Activated CD4-positive, alpha-beta T cell treated with anti-CD3 and anti-CD28 coated beads for 4 hours (primary cell): ENCODE results near the gene KCNAB2.

ENCODE experiments used
- DNase-seq, 2 donors: peaks; one replicate each; pipeline ENCODE4 v3.0.0-alpha.2; 2020

The KCNAB2 gene

GRCh38 chr1:6099787-6100765 is 54.4 kb downstream of the KCNAB2 start:
- no peak for DNase-seq

- no peak for DNase-seq
Observed at GRCh38 chr1:6100861-6101783, 55.4 kb downstream of the KCNAB2 start.

DNA sequence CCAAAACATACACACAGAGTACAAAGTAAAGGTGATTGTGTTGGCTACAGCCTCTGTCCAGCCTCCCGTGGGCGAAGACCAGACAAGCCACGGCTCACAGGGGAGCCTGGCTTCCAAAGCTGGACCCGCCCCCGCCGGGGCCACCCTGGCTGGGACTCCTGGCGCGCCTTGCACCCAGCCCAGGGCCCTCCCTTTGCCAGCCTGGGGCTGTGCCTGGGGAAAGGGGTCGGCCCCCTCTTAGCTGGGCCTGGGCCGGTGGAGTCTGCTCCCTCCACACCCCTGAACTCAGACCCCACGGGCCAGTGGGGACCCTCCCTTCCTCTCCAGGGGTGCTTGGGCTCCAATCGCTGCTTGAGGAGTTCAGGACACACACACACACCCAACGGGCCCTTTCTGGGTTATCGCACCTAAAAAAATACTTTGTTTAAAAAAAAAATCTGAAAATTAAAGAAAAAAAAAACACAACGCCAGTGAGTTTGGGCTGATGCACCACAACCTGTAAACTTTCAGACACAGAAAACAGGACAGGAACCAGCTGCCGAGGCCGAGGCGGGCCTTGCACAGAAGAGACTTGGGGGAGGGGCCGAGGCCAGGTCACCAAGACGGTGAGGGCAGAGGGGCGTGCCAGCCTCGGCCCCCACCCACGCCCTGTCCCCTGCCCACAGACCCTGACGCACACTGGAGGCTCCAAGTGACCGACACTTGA is 56.3 kb downstream of the KCNAB2 start:
- DNase-seq: no peak

- DNase-seq: no peak
Observed at GRCh38 chr1:6102532-6102845, 56.8 kb downstream of the KCNAB2 start.

DNA sequence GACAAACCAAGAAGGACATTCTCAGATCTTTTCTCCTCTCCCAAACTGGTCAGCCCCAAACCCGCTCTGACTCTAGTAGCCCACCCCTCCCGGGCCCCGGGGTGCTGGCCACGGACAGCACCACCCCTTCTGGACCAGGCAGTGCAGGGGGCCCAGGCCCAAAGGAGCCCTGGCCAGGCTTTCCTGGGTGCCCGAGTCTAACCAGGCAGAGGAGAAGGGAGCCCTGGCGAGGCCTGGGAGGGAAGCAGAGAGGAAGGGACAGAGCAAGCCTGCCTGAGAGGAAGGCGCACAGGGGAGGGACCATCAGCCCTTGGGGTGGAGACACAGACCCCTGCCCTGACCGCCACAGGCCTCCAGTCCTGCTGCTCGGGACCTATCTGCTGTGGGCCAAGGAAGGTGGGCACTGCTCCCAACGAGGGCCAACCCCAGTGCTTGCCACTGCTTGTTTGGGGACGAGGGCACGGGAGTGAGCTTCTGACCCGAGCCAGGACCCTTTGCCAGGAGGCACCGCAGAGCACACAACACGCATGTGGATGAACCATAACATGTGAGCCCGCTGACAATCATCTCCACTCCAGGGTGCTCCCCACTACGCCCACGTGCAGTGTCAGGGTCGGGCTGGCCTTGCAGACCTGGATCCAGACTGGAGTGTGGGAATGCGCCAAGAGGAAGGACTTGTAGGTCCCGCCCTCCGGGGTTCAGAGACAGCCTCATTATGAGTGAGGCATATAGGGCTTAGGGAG is 57.6 kb downstream of the KCNAB2 start:
- DNase-seq: no peak

GRCh38 chr1:6103854-6104530 is 58.3 kb downstream of the KCNAB2 start:
- DNase-seq: no peak

DNA sequence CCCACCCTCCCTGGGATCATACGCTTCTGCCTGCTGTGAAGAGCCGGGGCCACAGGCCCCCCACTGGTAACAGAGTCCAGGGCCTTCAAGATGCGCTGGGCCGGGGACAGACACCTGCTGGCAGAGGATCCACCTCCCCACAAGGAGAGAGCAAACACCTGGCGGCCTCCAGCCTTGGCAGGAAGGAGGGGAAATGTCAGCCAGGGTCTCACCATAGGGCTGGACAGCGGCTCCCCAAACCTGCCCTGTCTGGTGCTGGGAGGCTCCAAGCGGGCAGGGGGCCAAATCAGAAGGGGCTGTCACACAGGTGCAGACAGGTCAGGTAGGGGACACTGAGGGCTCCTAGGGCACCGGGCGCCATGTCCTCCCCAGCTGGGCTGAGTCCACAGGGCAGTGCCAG is 58.9 kb downstream of the KCNAB2 start:
- no peak for DNase-seq

- no peak for DNase-seq
Observed at GRCh38 chr1:6105218-6105679, 59.6 kb downstream of the KCNAB2 start.

- no peak for DNase-seq
Observed at GRCh38 chr1:6105763-6106162, 60.1 kb downstream of the KCNAB2 start.

DNA sequence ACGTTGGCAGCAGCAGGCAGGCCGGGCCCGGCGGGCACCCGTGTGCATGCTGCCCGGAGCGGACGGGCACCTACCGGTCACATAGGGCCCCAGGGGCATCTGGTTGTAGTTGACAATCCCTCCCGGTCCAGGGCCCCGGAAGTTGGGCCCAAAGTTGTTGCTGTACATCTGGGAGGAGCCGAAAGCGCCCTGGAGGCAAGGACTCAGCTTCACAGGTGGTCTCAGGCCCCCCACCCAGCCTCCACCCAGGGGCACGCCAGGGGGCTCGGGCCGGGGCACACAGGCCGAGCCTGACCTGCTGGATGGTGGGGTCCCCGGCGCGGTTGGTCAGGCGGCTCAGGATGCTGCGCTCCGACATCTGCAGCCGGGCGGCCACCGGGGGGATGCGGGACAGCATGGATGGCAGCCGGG is 60.6 kb downstream of the KCNAB2 start:
- DNase-seq: no peak

- DNase-seq: no peak
Observed at GRCh38 chr1:6106977-6107376, 61.3 kb downstream of the KCNAB2 start.

DNA sequence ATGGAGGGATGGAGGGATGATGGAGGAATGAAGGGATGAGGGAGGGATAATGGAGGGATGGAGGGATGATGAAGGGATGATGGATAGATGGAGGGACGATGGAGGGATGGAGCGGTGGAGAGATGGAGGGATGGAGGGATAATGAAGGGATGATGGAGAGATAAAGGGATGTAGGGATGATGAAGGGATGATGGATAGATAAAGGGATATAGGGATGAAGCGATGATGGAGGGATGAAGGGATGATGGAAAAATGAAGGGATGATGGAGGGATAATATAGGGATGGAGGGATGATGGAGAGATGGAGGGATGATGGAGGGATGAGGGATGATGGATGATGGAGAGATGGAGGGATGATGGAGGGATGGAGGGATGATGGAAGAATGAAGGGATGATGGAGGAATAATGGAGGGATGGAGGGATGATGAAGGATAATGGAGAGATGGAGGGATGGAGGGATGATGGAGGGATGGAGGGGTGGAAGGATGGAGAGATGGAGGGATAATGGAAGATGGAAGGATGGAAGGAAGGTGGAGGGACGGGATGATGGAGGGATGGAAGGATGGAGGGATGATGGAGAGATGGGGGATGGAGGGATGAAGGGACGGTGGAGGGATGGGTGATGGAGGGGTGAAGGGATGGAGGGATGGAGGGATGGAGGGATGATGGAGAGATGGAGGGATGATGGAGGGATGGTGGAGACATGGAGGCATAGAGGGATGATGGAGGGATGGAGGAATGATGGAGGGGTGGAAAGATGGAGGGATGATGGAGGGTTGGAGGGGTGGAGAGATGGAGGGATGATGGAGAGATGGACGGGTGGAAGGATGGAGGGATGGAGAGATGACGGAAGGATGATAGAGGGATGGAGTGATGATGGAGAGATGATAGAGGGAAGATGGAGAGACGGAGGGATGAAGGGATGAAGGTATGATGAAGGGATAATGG is 62.0 kb downstream of the KCNAB2 start:
- DNase-seq: no peak

DNA sequence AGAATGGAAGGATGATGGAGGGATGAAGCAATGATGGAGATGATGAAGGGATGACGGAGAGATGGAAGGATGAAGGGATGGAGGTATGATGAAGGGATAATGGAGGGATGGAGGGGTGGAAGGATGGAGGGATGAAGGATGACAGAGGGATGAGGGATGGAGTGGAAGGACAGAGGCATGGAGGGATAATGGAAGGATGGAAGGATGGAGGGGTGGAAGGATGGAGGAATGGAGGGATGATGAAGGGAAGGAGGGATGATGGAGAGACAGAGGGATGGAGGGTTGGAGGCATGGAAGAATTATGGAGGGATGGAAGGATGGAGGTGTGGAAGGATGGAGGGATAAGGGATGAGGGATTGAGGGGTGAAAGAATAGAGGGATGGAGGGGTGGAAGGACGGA is 62.8 kb downstream of the KCNAB2 start:
- DNase-seq: no peak

DNA sequence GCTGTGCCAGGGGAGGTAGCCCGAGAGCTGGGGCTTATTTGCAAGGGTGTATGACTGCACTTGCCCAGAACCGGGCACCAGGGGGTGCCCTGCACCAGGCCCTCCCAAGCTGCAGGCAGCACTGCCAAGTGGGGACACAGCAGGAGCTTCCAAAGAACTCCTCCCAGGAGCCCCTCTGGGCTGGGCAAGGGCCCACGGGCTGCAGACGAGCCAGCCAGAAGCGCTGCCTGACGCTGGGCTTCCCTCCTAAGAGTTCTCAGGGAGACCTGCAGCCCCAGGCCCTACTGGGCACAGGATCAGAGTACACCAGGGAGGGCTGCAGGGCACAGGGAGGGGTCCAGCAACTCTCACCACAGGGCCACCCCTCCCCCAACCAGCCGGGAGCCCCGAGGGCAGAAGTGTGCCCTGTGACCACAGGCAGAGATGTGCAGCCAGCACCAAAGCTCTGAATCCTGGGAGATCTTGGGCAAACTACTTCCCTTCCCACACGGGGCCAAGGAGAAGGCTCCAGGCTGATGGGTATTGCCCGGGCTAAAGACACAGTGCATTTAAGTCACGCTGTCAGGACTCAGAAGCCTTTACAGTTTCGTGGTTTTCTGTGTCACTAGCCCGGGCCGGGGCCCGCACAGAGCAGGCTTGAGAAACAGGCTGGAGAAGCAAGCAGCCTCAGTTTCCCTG is 63.4 kb downstream of the KCNAB2 start:
- no peak for DNase-seq

DNA sequence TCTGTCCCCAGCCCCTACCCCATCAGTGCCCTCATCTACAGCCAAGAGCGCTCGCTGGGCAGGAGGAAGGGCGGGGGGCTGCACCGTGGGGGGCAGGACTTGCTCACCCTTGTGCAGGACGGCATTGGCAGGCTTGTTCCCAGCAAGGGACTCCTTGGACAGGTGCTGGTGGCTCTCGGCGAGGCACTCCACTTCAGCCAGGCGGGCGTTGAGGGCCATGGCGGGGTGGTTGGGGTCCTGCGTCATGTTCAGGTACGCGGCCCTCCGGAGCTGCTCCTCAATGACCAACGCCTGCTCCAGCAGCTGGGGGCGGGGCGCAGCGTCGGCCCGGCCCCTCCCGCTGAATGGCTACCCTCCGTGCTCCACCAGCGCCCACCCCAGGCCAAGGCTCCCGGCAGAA is 64.0 kb downstream of the KCNAB2 start:
- no peak for DNase-seq

- no peak for DNase-seq
Observed at GRCh38 chr1:6110326-6110725, 64.6 kb downstream of the KCNAB2 start.

- DNase-seq: no peak
Observed at GRCh38 chr1:6111571-6111970, 65.9 kb downstream of the KCNAB2 start.

DNA sequence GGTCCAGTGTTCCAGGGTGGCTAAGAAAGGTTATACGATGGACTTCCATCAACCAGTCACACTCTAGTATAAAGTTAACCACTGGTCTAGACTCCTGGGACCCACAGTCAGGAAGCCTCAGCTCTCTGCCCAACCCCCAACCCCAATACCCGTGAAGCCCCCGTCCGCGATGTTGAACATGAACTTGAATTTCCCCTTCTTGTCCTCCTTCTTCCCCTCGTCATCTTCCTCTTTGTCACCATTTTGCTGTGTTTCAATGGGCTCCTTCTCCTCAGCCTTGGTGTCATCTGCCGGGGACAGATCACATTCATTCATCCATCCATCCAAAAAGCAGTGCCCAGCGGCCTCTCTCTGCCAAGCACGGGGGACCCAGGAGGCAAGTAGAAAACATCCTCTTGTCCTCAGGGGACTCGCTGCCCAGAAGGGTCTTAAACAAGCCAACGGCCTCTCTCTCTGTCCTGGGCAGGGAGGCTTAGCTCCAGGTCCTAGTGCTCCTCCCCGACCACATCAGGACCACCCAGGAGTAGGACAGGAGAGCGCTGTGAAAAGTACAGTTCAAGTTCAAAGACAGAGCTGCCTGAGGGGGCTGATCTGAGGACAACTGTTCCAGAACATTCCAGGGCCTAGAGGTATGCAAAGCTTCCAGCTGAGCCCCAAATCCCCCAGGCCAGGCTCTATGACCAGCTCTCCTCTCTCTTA is 66.5 kb downstream of the KCNAB2 start:
- no peak for DNase-seq

GRCh38 chr1:6112690-6113005 is 67.0 kb downstream of the KCNAB2 start:
- DNase-seq: no peak
